ENCODE data around the gene CNTN5.

Gene CNTN5

DNA sequence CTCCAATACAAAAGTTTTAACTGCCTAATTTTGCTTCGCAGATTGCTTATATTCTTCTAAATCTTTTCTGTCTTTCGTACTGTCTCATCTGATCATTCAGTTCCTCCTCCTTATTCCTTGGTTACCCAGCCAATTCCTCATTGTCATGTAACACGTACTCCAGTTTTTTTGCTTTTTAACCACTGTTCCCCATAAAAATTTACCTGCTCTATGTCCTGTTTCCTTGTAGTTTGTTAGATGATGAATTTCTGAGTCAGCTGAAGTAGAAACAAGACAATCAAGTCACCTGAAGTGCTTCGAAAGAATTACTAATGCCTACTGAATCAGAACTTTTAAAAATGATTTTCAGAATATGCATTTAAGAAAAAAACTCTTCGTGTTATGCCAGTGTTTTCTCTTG, 150.6 kb downstream of the CNTN5 start:
- no peak for DNase-seq

DNA sequence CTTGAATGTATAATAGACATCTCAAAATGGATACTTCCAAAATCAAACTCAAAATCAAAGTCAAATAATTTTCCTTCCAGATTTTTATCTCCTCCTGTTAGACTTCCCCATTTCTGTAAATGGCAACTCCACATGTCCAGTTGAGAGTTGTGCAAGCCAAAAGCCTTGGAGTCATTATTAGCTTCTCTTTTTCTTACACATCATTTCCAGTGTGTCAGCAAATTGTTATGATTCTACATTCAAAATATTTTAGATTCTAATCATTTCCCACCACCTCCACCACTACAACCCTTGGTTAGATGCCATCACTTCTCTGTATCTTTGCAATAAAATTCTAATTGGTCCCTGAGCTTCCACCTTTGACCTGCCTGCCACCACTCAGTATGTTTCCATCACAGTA, 155.7 kb downstream of the CNTN5 start:
- no peak for DNase-seq

DNA sequence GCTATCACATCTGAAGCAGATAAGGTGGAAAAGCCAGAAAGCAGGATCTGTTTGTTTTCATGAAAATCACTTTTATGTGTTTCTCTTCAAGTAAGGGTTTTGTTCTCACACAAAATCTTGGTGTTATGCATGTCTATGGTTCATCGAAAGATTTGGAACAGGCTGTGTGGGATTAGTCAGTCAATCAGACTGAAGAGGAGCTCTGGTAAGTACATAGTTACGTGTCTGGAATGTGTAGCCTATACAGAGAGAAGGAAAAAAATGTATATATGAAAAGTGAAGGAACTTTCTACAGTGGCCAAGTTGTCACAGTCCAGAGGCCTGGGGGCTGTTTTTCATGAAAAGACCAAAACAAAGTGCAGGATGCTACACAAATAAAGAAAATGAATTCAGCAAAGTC, 156.7 kb downstream of the CNTN5 start:
- DNase-seq, result no peak

DNA sequence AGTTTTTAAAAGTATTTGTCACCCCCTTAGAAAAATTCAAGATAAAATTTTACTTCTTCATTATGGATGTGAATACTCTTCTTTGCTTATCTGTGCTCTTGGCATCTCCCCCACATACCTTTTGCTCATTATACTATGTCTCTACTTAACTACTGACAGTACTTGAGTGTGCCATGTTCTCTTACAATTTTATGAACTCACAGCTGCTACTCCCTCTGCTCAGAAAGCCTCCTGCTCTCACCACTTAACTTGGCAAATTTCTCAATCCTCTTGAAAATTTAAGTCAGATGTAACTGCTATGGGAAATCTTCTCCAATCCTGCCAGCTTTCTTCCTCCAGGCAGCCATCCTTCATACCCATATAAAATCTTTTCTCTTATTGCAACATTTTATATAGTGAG, 163.4 kb downstream of the CNTN5 start:
- no peak for DNase-seq

DNA sequence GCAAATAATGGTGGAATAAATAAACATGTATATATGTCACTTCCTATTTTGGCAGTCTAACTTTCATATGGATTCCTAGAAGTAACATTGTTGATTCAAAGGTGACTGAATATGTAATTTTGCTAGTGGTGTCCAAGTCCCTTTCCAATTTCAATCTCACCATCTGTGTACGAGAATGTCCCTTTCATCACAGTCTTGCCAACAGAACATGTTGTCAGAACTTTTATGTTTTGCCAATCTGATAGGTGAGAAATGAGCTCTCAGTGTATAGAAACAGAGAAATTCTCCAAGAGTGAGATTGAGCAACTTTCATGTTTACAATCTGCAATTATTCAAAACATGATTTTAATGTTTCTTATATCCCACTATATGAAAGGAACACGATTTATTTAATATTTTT, 167.5 kb downstream of the CNTN5 start:
- DNase-seq, result no peak

DNA sequence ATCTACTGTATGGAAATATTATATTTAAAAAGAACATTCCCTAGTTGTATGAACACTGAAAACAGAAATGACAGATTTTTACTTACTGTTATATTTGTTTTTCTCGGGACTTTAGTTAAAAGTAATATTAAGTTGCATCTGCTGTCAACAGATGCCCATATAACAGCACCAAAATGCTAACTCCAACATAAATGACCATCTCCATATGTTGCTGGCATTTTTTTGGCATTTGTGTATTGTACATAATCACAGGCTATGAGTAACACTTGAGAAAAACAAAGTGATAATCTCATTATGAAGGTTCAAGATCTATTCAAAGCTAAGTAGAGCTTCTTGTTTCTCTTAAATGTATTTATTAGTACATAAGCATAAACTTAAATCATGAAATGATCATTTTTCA, 172.0 kb downstream of the CNTN5 start:
- DNase-seq, result no peak

DNA sequence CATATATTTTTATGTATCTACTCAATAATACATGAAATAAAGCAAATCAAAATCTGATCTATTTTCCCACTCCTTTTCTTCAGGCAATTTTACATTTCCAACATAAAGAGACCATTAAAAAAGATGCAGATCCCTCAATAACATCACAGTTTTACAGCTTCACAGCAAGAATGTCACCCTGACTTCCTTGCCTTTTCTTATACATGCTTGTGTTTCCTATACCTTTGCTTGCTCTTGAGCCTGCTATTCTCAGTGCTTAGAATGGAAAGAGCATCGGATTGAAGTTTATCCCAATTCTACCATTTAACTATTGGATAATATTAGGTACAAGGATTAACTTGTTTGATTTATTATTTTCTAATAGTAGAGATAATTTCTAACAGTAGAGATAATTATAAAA, 176.7 kb downstream of the CNTN5 start:
- no peak for DNase-seq

DNA sequence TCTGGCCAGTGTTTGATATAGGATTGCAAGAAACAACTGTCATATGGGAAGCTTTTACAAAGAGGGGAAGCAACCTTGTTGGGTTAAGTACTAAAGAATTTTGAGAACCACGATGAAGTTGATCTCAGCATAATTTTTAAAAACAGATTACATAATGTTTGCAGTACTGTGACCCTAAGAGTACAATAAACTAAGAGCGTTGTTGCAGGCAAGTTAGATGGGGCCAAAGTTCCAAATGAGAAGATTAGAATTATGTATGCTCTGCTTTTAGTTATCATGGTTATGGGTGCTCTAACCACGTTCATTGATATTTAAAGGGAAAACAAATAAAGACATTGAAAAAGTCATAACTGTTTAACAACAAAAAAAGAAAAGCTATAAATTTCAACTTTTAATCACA, 177.5 kb downstream of the CNTN5 start:
- DNase-seq, result no peak

DNA sequence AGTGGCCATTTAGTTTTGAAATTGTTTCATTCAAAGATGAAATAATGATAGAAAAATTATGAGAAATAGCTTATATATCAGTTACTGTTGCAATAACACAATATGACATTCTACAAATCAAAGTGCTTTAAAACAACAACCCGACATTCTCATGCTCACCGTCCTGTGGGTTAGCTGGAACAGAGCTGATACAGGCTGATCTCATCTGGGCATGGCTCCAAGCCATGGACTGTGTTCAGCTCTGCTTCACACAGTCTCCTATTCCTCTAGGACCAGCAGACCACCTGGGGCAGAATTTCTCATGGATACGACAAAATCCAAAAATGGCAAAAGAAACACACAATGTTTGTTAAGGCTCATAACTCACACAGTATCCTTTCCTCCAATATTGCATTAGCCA, 178.6 kb downstream of the CNTN5 start:
- no peak for DNase-seq

DNA sequence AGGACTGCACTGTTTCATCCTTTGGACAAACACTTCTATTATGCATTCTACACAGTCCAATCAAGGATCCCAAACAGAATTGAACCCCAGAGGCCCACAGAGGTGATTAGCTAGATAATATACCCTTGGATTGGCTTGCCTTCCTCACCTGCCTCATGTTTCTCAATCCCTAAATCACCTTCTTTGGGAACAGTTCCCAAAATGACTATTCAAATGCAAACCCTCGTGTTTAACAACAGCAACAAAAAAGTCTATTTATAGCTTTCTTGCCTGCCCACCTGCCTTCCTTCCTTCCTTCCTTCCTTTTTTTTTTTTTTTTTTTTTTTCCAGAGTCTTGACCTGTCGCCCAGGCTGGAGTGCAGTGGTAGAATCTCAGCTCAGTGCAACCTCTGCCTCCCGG, 180.0 kb downstream of the CNTN5 start:
- DNase-seq, result no peak

DNA sequence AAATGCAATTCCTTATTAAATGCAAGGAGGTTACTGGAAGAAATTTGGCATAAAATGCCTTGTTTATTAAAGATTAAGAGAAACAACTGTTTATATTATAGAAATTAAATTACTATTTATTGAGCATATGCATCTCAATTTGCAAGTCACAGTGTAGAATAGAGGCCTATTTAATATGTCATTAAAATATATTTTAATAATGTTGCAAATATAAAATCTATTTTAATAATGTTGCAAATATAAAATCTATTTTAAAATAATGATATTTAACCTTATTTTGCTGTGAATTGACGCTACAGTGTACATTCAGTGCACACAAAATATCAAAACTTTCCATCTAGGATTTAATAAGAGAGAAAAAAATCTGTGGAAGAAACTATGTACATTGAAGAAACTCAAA, 188.1 kb downstream of the CNTN5 start:
- DNase-seq, result no peak

DNA sequence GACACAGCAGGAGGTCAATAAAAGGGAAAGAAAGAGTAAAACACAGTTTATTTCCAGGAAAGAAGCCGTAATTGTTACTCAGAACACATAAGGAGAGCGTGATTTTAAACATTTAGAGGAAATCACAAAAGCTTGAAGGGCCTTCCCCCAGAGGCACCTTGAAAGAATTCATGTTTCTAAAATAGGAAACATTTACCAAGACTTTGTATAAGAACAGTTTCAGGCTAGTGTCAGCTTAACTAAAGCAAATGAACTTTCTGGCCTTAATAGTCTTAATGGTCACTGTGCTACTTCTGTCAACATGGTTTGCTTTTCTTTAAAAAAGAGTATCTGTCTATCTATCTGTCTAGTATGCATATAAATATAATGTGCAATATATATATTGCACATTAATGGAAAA, 208.8 kb downstream of the CNTN5 start:
- no peak for DNase-seq

DNA sequence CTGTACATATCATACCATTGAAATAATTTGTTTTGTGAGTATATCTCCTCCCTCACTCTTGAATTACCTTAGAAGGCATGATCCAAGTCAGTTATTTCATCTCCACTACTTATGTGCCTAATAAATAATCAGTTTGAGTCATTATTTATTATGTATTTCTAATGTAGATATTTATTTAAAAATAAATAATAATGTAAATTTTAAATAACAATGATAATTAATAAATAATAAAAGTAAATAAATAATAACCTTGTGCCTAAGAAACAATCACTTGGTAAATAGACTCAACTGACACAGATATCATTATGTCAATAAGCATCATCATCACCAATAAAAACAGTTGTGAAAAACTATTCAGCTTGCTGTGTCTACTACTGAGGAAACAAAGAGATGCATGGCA, 213.8 kb downstream of the CNTN5 start:
- no peak for DNase-seq

DNA sequence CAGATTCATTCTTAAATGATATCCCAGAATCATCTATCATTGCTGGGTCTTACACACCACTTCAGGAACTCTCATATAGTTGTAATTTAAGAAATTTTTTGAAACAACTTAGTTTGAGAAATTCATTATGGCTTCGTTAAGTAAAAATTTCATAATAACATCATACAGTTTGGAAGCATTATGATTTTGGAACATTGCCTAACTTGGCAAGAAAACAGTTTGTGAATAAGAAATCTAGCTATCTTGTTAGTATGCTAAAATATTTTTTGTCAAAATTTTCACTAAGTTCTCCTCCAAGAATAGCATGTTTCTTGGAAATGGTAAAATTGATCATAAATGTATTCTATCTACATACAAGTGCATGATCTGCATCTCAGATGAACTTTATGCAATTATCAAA, 217.7 kb downstream of the CNTN5 start:
- no peak for DNase-seq

DNA sequence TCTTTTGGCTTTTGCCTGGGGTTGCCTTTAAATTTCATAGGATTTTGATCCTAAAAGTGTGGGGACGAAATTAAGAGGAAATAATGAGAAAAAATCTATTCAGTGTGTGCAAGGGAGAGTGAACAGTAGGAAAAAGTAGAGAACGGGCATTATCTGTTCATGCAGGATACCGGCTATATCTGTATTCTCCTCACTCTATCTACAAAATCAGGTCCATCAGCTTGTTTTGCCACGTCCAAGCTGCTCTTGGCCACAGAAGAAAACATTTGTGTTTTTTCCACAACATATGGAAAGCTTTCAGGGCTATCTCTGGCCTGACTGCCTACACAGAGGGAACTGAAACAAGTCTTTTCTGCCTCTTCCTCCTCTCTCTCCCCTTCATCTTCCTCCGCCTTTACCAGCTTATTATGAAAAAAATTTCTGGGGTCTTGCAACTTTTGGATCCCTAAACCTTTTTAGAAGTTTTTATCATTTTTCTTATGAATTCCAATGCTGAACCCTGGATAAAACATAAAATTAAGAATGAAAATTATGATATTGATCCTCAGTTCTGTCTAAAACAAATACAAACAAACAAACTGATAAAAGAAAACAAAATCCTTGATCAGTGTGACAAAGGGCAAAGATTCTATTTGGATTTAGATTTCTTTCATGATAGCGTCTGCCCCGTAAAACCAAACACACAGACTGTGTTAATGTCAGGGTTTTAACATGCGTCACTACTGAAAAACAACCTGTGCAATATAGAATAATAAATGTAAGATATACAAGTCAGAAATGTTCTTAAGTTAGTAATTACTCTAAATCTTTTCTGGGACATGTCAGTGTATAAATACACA, 219.7 kb downstream of the CNTN5 start:
- no peak for DNase-seq

DNA sequence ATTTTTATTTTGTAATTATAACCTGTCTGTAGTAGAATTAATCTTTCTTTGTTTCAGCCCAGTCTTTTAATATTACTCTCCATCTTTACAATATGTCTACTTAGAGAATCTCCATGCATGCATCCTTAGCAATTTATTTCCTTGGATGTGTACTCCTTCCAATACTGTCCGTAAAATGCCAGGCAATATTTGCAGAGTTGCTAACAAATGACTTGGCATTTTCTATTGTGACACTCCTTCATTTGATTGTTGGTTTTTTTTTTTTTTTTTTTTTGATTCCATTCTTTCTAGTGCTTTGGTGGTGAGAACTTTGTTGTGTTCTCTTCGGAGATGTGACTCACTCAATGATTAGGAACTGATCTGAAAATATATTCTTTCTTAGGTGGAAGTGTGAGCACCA, 220.3 kb downstream of the CNTN5 start:
- no peak for DNase-seq

DNA sequence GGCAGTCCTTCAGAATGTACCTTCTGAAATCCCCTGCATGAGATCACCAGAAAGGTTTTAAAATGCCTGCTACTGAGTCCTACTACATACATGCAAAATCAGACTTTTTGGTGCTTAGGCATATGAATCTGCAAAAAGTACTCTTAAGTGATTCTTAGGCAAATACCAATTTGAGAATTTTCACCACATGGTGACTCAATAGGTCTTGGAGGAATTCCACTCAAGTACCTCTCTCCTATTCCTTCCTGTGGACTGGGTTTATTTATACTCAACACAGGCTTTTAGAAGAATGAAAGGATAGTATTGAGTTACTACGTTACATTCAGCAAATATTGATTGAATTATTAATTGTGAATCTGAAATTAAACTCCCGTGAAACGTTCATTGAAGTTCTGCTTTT, 223.9 kb downstream of the CNTN5 start:
- no peak for DNase-seq

DNA sequence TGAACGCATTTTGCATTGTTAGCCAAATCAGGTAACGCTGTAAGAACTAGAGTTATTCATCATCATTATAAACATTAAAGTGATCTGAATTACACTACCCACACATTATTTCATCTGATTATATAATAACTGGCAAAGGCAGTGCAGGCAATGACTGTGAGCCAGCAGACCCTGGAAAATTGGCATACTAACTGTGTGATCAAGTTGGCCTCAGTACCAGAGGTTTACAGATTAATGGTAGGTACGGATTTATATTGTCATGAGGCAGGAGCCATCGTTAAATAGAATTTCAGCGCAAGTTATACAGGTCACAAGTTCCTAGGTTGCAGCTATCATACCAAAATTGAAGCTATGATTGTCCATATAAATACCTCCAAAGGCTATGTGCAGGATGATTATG, 225.4 kb downstream of the CNTN5 start:
- no peak for DNase-seq

DNA sequence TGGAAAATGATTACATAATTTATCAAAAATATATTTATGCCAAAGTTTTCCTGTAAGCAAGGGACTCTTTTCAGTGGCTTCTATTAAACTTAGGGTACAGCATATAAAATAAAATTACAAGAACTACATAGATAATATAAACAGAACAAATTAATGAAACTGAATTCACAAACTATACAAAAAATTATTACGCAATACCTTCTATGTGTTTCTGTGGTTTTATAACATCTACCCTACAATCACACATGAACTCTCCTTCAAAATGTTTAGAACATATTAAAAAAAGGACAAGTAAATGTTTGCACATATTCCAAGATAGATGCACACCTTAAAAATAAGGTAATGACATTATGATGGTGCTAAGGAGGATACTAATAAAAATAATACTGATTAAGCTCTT, 235.9 kb downstream of the CNTN5 start:
- DNase-seq, result no peak

DNA sequence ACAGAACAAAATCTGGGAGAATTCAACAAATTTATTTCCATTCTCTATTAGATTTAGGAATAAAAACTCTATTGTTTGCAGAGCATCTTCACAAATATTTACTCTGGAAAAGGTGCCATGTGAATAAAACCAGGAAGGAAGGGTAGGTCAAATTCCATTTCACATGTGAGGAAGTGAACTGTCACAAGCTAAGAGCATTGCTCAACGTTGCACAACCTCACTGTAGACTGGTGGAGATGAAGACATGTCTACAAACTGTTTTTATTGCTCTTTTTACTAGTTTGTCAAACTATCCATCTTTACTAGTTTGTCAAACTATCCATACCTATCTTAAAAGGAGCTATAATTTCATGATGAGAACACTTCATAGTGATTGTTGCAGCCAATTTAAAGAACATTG, 236.4 kb downstream of the CNTN5 start:
- DNase-seq, result no peak

DNA sequence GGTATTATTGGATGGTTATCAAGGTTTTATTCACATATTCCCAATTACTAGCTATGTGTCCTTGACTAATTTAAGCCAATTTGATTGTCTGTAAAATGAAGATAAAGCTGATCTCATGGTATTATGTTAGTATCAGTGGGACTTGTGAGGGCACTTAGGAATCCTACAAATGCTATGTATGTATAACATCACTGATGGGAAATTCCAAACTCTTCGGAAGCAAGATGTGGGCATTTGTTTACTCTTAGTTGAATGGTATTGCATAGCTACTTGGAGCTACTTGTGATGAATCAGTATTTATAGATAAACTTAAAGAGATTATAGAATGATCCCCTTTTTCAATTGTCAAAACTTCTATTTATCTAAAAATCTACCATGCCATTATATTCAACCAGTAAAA, 239.9 kb downstream of the CNTN5 start:
- no peak for DNase-seq

DNA sequence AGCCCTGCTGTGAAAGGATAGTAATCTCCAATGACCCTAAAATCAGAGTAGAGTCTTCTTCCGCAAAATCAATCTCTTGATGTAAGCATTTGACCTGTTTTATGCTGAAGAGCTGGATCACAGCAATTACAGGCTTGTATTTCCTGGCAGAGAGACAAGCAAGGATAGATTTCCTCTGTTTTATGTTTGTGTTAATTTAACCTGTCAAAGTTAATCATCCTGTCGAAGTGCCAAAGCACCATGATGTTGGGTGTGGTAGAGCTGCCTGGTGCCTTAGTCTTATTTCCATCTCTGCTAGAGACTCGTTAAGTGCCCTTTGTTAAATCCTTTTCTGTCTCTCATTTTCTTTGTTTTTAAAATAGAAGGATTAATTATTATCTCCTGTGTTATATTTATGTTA, 248.1 kb downstream of the CNTN5 start:
- DNase-seq, result no peak

DNA sequence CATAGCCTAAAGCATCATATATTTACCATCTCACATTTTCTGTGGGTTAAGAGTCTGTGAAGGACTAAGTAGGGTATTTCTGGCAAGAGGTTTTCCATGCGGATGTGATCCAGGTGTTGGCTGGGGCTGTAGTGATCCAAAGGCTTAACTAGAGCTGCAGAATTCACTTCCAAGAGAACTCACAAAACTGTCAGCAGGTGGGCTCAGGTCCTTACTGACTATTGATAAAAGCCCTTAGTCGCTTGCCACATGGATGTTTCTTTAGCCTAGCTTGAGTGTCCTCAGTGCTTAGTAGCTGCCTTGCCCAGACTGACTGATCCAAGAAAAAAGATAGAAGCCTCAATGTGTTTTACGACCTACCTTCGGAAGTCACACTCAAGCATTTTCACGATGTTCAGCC, 250.8 kb downstream of the CNTN5 start:
- DNase-seq, result no peak

DNA sequence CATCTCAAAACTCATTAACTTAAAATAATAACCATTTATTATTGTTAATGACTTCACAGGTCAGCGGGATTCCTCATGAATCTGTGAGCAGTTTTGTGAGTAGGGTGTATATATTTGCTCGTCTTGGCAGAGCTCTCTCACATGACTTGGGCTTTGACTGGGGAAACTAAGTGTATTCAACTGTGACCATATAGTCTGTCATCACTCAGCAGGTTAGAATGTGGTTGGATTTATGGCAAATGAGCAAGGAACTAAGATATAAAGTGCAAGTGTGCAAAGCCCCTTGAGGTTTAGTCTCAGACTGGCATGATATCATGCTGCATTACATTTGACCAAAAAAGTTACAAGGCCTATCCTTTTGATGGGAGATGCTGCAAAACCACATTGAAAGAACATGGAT, 254.8 kb downstream of the CNTN5 start:
- no peak for DNase-seq

DNA sequence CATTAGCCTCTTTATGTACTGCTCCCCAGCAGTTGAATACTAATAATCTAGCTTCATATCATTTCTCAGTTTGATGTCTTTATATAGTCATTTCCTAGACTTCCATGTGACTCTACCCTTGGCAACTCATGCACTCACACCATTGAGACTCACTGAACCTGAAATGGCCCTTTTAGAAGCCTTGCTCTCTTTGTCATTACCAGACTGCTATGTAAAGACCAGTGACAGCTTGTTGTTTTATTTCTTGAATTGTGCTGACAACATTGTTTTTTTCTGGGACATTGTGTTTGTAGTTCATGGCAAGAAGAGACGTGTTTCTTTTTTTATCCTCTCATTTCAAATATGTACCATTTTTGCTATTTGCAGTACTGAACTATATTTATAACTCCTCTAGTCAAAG, 256.5 kb downstream of the CNTN5 start:
- no peak for DNase-seq

DNA sequence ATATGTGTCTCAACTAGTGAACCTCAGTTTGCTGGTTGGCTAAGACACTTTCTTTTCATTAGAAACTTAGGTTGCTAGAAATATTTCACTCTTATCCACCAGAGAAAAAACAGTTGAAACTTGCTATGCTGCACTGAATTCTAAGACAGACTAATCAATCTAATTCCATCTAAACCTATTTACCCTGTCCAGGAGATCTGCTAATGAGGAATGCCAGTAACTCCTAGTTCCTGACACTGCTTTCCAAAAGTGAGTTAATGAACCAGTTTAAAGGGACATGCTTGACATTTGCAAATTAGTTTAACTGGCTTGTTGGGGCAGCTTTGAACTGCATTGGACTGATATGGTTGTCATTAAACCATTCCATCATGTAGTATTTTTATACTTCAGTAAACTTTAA, 258.5 kb downstream of the CNTN5 start:
- no peak for DNase-seq
